Measurements from ENCODE around the gene ARFGAP2. TPM values are rescaled to one million over a fixed set of nuclear protein-coding genes. Genes with fewer than 3 reads are reported as not detected.

ARFGAP2 gene
- polyA plus RNA-seq, 2 donors = 47.7 to 49.6 TPM

DNA sequence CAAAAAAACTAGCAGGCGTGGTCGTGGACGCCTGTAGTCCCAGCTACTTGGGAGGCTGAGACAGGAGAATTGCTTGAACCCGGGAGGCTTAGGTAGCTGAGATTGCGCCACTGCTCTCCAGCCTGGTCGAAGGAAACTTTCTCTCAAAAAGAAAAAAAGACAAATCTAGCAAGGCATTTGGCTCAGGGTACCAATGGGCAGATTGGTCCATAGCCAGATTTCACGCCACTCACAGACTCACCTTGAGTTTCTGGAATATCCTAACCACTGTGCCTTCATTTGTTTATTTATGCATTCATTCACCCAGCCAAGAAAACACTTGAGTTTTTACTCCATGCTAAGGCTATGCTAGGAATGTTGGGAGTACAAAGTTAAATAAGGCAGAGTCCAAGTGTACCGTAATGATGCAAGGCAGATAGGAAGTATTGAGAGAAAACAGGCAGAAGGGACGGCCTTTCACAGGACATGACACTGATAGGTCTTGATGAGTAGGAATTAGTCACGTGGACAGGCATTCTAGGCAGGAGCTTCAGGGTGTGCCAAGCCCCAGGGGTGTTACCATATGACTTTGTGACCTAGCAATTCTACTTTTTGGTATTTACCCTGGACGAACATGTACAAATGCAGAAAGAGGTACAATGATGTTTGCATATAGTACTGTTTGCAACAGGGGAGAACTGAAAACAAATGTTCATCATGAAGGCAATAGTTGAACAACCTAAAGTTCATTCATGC, 12.6 kb upstream of the ARFGAP2 start:
- Histone ChIP-seq H3K36me3 (ENCODE audit: control insufficient read depth in 2 of 2, insufficient read depth in 2 of 2, low read length in 1 of 2) (no peaks in the 10 kb centered on the region), H3K27ac (ENCODE audit: low read depth in 2 of 2, low read length in 1 of 2) (peak overlapping the region; percentile 7 to 32), H3K4me3 (ENCODE audit: low read depth in 1 of 2, low read length in 2 of 2) (no peak overlapping the region), H3K4me1 (ENCODE audit: control insufficient read depth in 2 of 2, insufficient read depth in 2 of 2, low read length in 1 of 2) (peaks cover 4 to 8% of the 10 kb centered on the region in 2 donors), H3K27me3 (ENCODE audit: control insufficient read depth in 1 of 2, insufficient read depth in 2 of 2, low read length in 2 of 2) (no peaks in the 10 kb centered on the region), H3K9me3 (ENCODE audit: control insufficient read depth in 2 of 2, insufficient read depth in 1 of 2, low read depth in 1 of 2, low read length in 1 of 2) (no peaks in the 10 kb centered on the region)
- WGBS, 2 donors = 60 to 62% methylated on average over 11 of the region's 11 CpGs

GRCh38 chr11:47188259-47188658, 11.6 kb upstream of the ARFGAP2 start:
- H3K4me3 ChIP-seq (ENCODE audit: low read depth in 1 of 2, low read length in 2 of 2) = no peak overlapping the region
- H3K4me1 ChIP-seq (ENCODE audit: control insufficient read depth in 2 of 2, insufficient read depth in 2 of 2, low read length in 1 of 2) = peaks cover 4 to 11% of the 10 kb centered on the region in 2 donors
- H3K27ac ChIP-seq (ENCODE audit: low read depth in 2 of 2, low read length in 1 of 2) = no peak overlapping the region
- 83 to 93% methylated on average over 1 of the region's 1 CpG for WGBS, 2 donors
- no peaks in the 10 kb centered on the region for H3K36me3 ChIP-seq (ENCODE audit: control insufficient read depth in 2 of 2, insufficient read depth in 2 of 2, low read length in 1 of 2)
- H3K9me3 ChIP-seq (ENCODE audit: control insufficient read depth in 2 of 2, insufficient read depth in 1 of 2, low read depth in 1 of 2, low read length in 1 of 2) = no peaks in the 10 kb centered on the region
- no peaks in the 10 kb centered on the region for H3K27me3 ChIP-seq (ENCODE audit: control insufficient read depth in 1 of 2, insufficient read depth in 2 of 2, low read length in 2 of 2)

GRCh38 chr11:47187723-47188122, 11.0 kb upstream of the ARFGAP2 start:
- WGBS, 2 donors = 25 to 32% methylated on average over 5 of the region's 5 CpGs
- Histone ChIP-seq H3K36me3 (ENCODE audit: control insufficient read depth in 2 of 2, insufficient read depth in 2 of 2, low read length in 1 of 2) (no peaks in the 10 kb centered on the region), H3K9me3 (ENCODE audit: control insufficient read depth in 2 of 2, insufficient read depth in 1 of 2, low read depth in 1 of 2, low read length in 1 of 2) (no peaks in the 10 kb centered on the region), H3K4me1 (ENCODE audit: control insufficient read depth in 2 of 2, insufficient read depth in 2 of 2, low read length in 1 of 2) (peaks cover 4 to 11% of the 10 kb centered on the region in 2 donors), H3K4me3 (ENCODE audit: low read depth in 1 of 2, low read length in 2 of 2) (peak overlapping the region in 1 of 2 donors; percentile 69), H3K27me3 (ENCODE audit: control insufficient read depth in 1 of 2, insufficient read depth in 2 of 2, low read length in 2 of 2) (no peaks in the 10 kb centered on the region), H3K27ac (ENCODE audit: low read depth in 2 of 2, low read length in 1 of 2) (peak overlapping the region in 1 of 2 donors; percentile 95)

GRCh38 chr11:47186700-47187695, 10.3 kb upstream of the ARFGAP2 start:
- H3K27me3 ChIP-seq (ENCODE audit: control insufficient read depth in 1 of 2, insufficient read depth in 2 of 2, low read length in 2 of 2) = no peaks in the 10 kb centered on the region
- H3K9me3 ChIP-seq (ENCODE audit: control insufficient read depth in 2 of 2, insufficient read depth in 1 of 2, low read depth in 1 of 2, low read length in 1 of 2) = no peaks in the 10 kb centered on the region
- peaks cover 4 to 11% of the 10 kb centered on the region in 2 donors for H3K4me1 ChIP-seq (ENCODE audit: control insufficient read depth in 2 of 2, insufficient read depth in 2 of 2, low read length in 1 of 2)
- WGBS, 2 donors = 2% methylated on average over 62 to 63 of the region's 63 CpGs
- H3K4me3 ChIP-seq (ENCODE audit: low read depth in 1 of 2, low read length in 2 of 2) = peak overlapping the region; percentile 51 to 69
- H3K36me3 ChIP-seq (ENCODE audit: control insufficient read depth in 2 of 2, insufficient read depth in 2 of 2, low read length in 1 of 2) = peaks cover 0 to 5% of the 10 kb centered on the region in 2 donors
- peak overlapping the region; percentile 95 to 96 for H3K27ac ChIP-seq (ENCODE audit: low read depth in 2 of 2, low read length in 1 of 2)

DNA sequence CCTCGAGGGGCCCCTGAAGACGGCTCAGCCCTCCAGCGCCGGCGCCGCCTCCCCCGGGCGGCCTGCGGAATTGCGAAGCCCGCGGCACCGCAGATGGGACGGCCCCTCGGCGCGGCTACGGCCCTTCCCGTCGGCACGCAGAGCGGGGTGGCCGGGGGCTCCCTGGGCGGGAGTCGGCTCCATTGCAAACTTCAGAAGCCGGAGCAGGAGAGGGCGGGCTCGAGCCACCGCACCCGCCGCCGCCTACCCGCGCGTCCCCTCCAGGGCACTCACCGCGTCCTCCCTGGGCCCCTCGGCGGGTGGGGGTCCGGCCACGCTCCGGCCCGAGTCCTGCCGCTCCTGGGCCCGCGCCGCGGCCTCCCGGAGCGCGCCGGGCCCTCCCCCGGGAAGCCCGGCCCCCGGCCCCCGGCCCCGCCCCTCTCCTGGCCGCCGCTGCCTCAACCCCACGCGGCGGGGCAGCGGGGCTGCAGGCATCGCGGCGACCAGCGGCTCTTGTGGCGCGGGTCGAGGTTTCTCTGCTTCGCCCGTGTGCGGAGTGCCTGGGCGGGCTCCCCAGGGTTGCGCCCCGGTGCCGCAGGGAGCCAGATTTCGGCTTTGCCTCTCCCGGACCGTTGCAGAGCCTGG, 9.5 kb upstream of the ARFGAP2 start, which contains the start of gene PACSIN3:
TSS of gene PACSIN3 (minus strand) at position 359 of the 624 bp plus-strand sequence. CDS start 3,707 bp downstream, outside the sequence.
- 0 to 1% methylated on average over 30 to 80 of the region's 80 CpGs for WGBS, 2 donors
- Histone ChIP-seq H3K9me3 (ENCODE audit: control insufficient read depth in 2 of 2, insufficient read depth in 1 of 2, low read depth in 1 of 2, low read length in 1 of 2) (no peaks in the 10 kb centered on the region), H3K4me1 (ENCODE audit: control insufficient read depth in 2 of 2, insufficient read depth in 2 of 2, low read length in 1 of 2) (peaks cover 4 to 11% of the 10 kb centered on the region in 2 donors), H3K36me3 (ENCODE audit: control insufficient read depth in 2 of 2, insufficient read depth in 2 of 2, low read length in 1 of 2) (peaks cover 0 to 5% of the 10 kb centered on the region in 2 donors), H3K27me3 (ENCODE audit: control insufficient read depth in 1 of 2, insufficient read depth in 2 of 2, low read length in 2 of 2) (no peaks in the 10 kb centered on the region), H3K27ac (ENCODE audit: low read depth in 2 of 2, low read length in 1 of 2) (peak within 1 kb of the TSS; percentile 95 to 96), H3K4me3 (ENCODE audit: low read depth in 1 of 2, low read length in 2 of 2) (peak within 1 kb of the TSS; percentile 69 to 80)

DNA sequence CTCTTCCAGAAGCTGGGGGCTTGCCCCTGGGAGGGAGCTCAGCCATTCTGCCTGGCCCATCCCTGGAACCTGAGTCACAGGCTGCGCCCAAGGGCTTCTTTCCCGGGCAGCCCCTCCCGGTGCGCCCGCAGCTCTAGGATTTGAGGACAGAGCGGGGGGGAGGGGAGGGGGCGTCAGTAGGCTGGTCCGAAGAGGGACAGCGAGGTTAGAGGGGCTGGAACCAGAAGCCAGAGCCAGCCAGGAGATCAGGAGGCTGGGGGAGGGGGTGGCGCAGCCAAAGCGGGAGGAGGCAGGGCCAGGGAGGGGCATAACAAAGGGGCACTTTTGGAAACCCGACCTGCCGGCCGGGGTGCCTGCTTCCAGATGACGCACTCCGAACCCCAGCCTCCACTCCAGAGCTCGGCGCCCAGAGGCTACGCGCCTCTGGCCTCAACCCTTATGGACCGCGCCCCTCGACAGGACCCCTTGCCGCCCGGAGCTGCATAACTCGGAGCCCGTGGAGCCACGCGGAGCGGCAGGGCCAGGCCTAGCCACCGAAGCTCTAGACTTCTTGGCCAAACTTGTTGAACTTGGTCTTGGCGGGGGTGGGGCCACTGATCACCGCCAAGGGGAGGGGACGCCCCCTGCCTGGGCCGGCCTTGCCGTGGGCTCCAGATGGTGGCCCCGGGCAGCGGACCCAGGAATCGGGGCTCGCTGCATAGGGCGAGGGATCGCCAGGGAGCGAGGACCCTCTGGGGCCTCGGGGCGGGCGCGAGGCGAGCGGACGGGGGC, 8.8 kb upstream of the ARFGAP2 start:
- Histone ChIP-seq H3K36me3 (ENCODE audit: control insufficient read depth in 2 of 2, insufficient read depth in 2 of 2, low read length in 1 of 2) (peaks cover 0 to 8% of the 10 kb centered on the region in 2 donors), H3K27me3 (ENCODE audit: control insufficient read depth in 1 of 2, insufficient read depth in 2 of 2, low read length in 2 of 2) (no peaks in the 10 kb centered on the region), H3K4me1 (ENCODE audit: control insufficient read depth in 2 of 2, insufficient read depth in 2 of 2, low read length in 1 of 2) (peaks cover 4 to 11% of the 10 kb centered on the region in 2 donors), H3K9me3 (ENCODE audit: control insufficient read depth in 2 of 2, insufficient read depth in 1 of 2, low read depth in 1 of 2, low read length in 1 of 2) (no peaks in the 10 kb centered on the region), H3K27ac (ENCODE audit: low read depth in 2 of 2, low read length in 1 of 2) (peak overlapping the region; percentile 95 to 96), H3K4me3 (ENCODE audit: low read depth in 1 of 2, low read length in 2 of 2) (peak overlapping the region; percentile 69 to 80)
- 5% methylated on average over 45 to 50 of the region's 50 CpGs for WGBS, 2 donors

- H3K36me3 ChIP-seq (ENCODE audit: control insufficient read depth in 2 of 2, insufficient read depth in 2 of 2, low read length in 1 of 2) = peaks cover 0 to 13% of the 10 kb centered on the region in 2 donors
- H3K4me3 ChIP-seq (ENCODE audit: low read depth in 1 of 2, low read length in 2 of 2) = peak overlapping the region; percentile 69 to 80
- WGBS, 2 donors = 28 to 32% methylated on average over 13 of the region's 13 CpGs
- H3K27me3 ChIP-seq (ENCODE audit: control insufficient read depth in 1 of 2, insufficient read depth in 2 of 2, low read length in 2 of 2) = no peaks in the 10 kb centered on the region
- peaks cover 4 to 11% of the 10 kb centered on the region in 2 donors for H3K4me1 ChIP-seq (ENCODE audit: control insufficient read depth in 2 of 2, insufficient read depth in 2 of 2, low read length in 1 of 2)
- H3K9me3 ChIP-seq (ENCODE audit: control insufficient read depth in 2 of 2, insufficient read depth in 1 of 2, low read depth in 1 of 2, low read length in 1 of 2) = no peaks in the 10 kb centered on the region
- peak overlapping the region; percentile 95 to 96 for H3K27ac ChIP-seq (ENCODE audit: low read depth in 2 of 2, low read length in 1 of 2)
These were observed 8.1 kb upstream of the ARFGAP2 start for GRCh38 chr11:47184711-47185304.

DNA sequence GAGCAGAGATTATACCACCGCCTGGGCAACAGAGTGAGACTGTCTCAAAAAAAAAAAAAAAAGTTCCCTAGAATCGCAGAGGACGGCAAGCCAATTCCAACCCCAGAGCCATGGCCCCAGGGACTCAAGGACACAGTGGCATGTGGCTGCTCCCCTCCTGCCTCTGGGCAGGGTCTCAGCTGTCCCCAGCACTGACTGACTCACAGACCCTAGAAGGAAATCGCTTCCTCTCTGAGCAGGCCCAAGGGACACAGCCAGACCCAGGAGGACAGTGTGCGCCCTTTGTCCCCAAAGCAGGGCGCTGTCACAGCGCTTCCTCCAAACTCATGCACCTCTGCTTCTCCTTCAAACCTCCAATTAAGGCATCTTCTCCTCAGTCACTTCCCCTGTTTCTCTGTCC, 7.3 kb upstream of the ARFGAP2 start:
- Histone ChIP-seq H3K27me3 (ENCODE audit: control insufficient read depth in 1 of 2, insufficient read depth in 2 of 2, low read length in 2 of 2) (no peaks in the 10 kb centered on the region), H3K9me3 (ENCODE audit: control insufficient read depth in 2 of 2, insufficient read depth in 1 of 2, low read depth in 1 of 2, low read length in 1 of 2) (no peaks in the 10 kb centered on the region), H3K4me1 (ENCODE audit: control insufficient read depth in 2 of 2, insufficient read depth in 2 of 2, low read length in 1 of 2) (peaks cover 4 to 9% of the 10 kb centered on the region in 2 donors), H3K27ac (ENCODE audit: low read depth in 2 of 2, low read length in 1 of 2) (no peak overlapping the region), H3K4me3 (ENCODE audit: low read depth in 1 of 2, low read length in 2 of 2) (no peak overlapping the region), H3K36me3 (ENCODE audit: control insufficient read depth in 2 of 2, insufficient read depth in 2 of 2, low read length in 1 of 2) (peaks cover 0 to 22% of the 10 kb centered on the region in 2 donors)
- 84% methylated on average over 7 of the region's 7 CpGs for WGBS, 2 donors
